Peyer's patch (tissue), 4 donors: ENCODE results near the gene SULT1C4. TPM values are rescaled to one million over a fixed set of nuclear protein-coding genes. Genes with fewer than 3 reads are reported as not detected.

ENCODE experiments used
- DNase-seq, 3 donors: peaks; one replicate each; pipeline ENCODE4 v3.0.0-alpha.2; 2017 to 2019
- H3K27ac ChIP-seq, 4 donors: fragments of 200-600 bp; sonication (generic); one replicate each; pipeline ENCODE4 v1.5.1; 2016 to 2019
- H3K27me3 ChIP-seq, 2 donors: fragments of 200-600 bp; sonication (generic); one replicate each; pipeline ENCODE4 v1.5.1; 2019
- H3K36me3 ChIP-seq, 3 donors: fragments of 200-600 bp; sonication (generic); one replicate each; pipeline ENCODE4 v1.5.1; 2016 to 2019
- H3K4me1 ChIP-seq, 4 donors: fragments of 200-600 bp; sonication (generic); one replicate each; pipeline ENCODE4 v1.5.1; 2016 to 2019
- H3K4me3 ChIP-seq, 4 donors: fragments of 200-600 bp; sonication (generic); 1 replicate in 3 of 4; 2 replicates in 1 of 4; pipeline ENCODE4 v1.5.1; 2016 to 2019; ENCODE audit warnings: mild to moderate bottlenecking in 1 of 4
- H3K9me3 ChIP-seq, 4 donors: fragments of 200-600 bp; sonication (generic); one replicate each; pipeline ENCODE4 v1.5.1; 2016 to 2019; ENCODE audit warnings: mild to moderate bottlenecking in 1 of 4
- POLR2A ChIP-seq, 2 donors: fragments of 450-650 bp; IDR thresholded peaks; one replicate each; pipeline ENCODE4 v1.5.1; 2017; ENCODE audit warnings: antibody characterized with exemption in 2 of 2, mild to moderate bottlenecking in 2 of 2, moderate library complexity in 2 of 2
- total RNA-seq, 4 donors: library from RNA; depleted of rRNA; stranded (reverse); fragments of >200 nt; gene quantifications; one replicate each; pipeline ENCODE4 v1.1.0, GENCODE V29; 2016
- TF ChIP-seq, protein P1 (sequence below), 6 experiments: fragments of 450-650 bp in 4 of 6; fragments of 200-600 bp in 2 of 6; sonication (generic) in 1 of 6; IDR thresholded peaks; one replicate each; pipeline ENCODE4 v1.5.1; 2017 to 2019; ENCODE audit warnings: antibody characterized with exemption in 6 of 6, mild to moderate bottlenecking in 3 of 6, moderate library complexity in 1 of 6

SULT1C4 gene
- 1 to 10 TPM in 3 of 4 donors, not detected in 1; 1.3 to 5.8 (median 1.9) TPM for total RNA-seq

DNA sequence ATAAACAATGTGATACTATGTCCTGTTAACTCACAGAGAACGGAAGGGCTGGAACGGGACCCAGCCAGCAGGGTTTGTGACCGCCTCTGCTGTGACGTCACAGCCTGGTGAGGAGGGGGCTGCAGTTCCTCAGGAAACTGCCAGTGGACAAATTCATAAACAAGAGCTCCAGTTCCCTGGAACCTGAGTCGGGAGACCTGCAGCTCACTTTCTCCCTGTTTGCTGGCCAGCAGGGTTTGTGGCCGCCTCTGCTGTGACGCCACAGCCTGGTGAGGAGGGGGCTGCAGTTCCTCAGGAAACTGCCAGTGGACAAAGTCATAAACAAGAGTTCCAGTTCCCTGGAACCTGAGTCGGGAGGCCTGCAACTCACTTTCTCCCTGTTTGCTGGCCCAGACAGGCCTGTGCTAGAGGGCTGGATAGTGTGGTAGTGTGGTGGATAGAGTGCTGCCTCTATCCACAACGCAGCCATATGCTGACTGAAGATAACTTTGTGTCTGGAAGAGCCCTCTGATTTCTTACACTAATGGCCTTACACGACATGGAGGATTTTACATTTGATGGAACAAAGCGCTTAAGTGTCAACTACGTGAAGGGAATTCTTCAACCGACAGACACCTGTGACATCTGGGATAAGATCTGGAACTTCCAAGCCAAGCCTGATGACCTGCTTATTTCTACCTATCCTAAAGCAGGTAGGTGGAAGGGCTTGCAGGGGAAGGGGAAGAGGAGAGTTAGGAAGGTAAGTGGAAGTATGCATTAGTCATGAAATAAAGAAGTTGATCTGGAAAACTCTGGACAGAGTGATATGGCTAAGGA, at the start of gene SULT1C4:
TSS of gene SULT1C4 (plus strand) at position 140 of the 816 bp plus-strand sequence. CDS start at position 524, 384 bp downstream.
- H3K9me3 ChIP-seq = no peaks in the 10 kb centered on the region
- DNase-seq = peak in 1 of 3 donors; percentile 47
- H3K27ac ChIP-seq = peak within 1 kb of the TSS in 2 of 4 donors; percentile 20 to 23
- TF ChIP-seq, protein P1, sequence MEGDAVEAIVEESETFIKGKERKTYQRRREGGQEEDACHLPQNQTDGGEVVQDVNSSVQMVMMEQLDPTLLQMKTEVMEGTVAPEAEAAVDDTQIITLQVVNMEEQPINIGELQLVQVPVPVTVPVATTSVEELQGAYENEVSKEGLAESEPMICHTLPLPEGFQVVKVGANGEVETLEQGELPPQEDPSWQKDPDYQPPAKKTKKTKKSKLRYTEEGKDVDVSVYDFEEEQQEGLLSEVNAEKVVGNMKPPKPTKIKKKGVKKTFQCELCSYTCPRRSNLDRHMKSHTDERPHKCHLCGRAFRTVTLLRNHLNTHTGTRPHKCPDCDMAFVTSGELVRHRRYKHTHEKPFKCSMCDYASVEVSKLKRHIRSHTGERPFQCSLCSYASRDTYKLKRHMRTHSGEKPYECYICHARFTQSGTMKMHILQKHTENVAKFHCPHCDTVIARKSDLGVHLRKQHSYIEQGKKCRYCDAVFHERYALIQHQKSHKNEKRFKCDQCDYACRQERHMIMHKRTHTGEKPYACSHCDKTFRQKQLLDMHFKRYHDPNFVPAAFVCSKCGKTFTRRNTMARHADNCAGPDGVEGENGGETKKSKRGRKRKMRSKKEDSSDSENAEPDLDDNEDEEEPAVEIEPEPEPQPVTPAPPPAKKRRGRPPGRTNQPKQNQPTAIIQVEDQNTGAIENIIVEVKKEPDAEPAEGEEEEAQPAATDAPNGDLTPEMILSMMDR (IDR thresholded peaks at IDR 0.05) = no peak
- no peak for TF ChIP-seq POLR2A (IDR thresholded peaks at IDR 0.05)
- no peaks in the 10 kb centered on the region for H3K27me3 ChIP-seq
- H3K4me3 ChIP-seq = peak within 1 kb of the TSS in 2 of 4 donors; percentile 30 to 37
- no peaks in the 10 kb centered on the region for H3K36me3 ChIP-seq
- no peaks in the 10 kb centered on the region for H3K4me1 ChIP-seq

DNA sequence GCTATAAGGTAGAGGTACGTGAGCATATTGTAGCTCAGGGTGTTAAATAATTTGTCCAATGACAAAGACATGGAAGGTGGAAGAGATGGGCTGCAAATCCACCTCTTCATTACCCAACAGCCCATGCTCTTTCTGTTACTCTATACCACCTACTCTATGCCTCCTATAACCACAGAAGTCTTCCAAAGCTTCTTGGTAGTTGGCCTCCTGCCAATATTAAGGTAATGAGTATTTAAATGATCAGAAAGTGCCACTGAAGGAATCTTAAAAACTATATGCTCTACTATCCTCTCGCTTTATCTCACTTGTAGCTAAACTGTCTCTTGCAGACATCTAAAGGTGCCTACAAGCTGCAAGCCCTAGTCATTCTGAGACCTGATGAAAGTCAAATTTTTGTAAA, 48.0 kb upstream of the SULT1C4 start:
- H3K4me3 ChIP-seq = no peak overlapping the region
- DNase-seq = no peak
- H3K27ac ChIP-seq = no peak overlapping the region
- H3K36me3 ChIP-seq = no peaks in the 10 kb centered on the region
- no peaks in the 10 kb centered on the region for H3K4me1 ChIP-seq
- H3K9me3 ChIP-seq = no peaks in the 10 kb centered on the region
- H3K27me3 ChIP-seq = no peaks in the 10 kb centered on the region
- TF ChIP-seq POLR2A (IDR thresholded peaks at IDR 0.05) = no peak
- TF ChIP-seq, protein P1 (IDR thresholded peaks at IDR 0.05) = no peak

DNA sequence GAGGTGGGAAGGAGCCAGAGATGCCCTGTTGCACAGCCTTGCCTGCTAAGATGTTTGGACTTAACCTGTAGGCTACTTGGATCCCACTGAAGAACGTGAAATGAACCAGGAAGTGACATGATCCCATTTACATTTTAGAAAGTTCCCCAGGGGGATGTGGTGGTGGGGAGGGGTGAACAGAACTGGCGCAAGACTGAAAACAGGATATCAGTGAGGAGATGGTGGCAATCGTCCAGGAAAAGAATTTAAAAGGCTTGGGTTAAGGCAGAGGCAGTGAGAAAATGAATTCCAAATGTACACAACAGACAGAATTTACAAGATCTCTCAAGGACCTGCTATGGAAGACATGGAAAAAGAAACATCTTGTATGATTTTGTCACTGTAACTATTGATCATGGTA, 46.8 kb upstream of the SULT1C4 start:
- H3K4me1 ChIP-seq = no peaks in the 10 kb centered on the region
- H3K9me3 ChIP-seq = no peaks in the 10 kb centered on the region
- H3K36me3 ChIP-seq = no peaks in the 10 kb centered on the region
- H3K27ac ChIP-seq = no peak overlapping the region
- H3K4me3 ChIP-seq = no peak overlapping the region
- no peak for DNase-seq
- TF ChIP-seq, protein P1 (IDR thresholded peaks at IDR 0.05) = no peak
- TF ChIP-seq POLR2A (IDR thresholded peaks at IDR 0.05) = no peak
- no peaks in the 10 kb centered on the region for H3K27me3 ChIP-seq

DNA sequence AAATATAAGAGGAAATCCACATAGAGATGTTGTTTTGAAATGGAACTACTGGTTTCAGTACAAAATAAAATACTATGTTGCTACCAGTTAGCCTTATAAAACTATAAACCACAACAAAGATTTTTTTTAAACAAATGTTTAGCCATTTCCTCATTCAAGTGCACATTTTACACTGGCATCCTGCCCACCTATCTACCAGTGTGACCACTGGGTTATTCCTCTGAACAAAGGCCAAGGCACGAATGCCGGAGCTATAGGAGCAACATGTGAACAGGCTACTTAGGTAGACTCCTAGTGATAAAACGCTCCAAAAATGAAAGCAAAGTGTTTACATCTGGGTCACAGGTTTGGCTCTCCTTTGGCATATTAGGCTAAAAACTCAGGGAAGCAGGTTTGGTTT, 31.8 kb upstream of the SULT1C4 start:
- no peaks in the 10 kb centered on the region for H3K27me3 ChIP-seq
- no peak for TF ChIP-seq POLR2A (IDR thresholded peaks at IDR 0.05)
- TF ChIP-seq, protein P1 (IDR thresholded peaks at IDR 0.05) = no peak
- H3K4me1 ChIP-seq = no peaks in the 10 kb centered on the region
- no peaks in the 10 kb centered on the region for H3K36me3 ChIP-seq
- no peaks in the 10 kb centered on the region for H3K9me3 ChIP-seq
- no peak overlapping the region for H3K27ac ChIP-seq
- no peak for DNase-seq
- H3K4me3 ChIP-seq = no peak overlapping the region

DNA sequence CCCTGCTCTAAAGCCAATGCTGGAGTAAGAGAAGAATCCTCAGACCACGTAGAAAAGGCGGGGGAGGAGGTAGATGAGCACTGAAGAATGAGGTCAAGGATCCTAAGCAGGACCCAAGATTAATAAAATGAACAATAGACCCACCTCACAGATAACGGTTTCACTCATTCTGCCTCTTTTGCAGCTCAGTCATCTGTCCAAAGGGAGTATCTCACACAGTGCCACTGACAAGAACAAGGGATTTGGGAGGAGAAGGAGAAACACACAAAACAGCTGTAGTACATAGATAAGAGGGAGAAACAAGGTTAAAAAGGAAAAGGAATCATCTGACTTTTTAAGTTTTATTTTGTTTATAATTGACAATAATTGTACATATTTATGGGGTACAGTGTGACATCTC, 30.9 kb upstream of the SULT1C4 start:
- H3K27ac ChIP-seq = no peak overlapping the region
- no peak for TF ChIP-seq POLR2A (IDR thresholded peaks at IDR 0.05)
- TF ChIP-seq, protein P1 (IDR thresholded peaks at IDR 0.05) = no peak
- no peaks in the 10 kb centered on the region for H3K36me3 ChIP-seq
- no peaks in the 10 kb centered on the region for H3K4me1 ChIP-seq
- no peaks in the 10 kb centered on the region for H3K27me3 ChIP-seq
- no peak for DNase-seq
- no peaks in the 10 kb centered on the region for H3K9me3 ChIP-seq
- no peak overlapping the region for H3K4me3 ChIP-seq
